GM23248 (cell line): Measurements from ENCODE around the gene BAHD1. TPM values are rescaled to one million over a fixed set of nuclear protein-coding genes. Genes with fewer than 3 reads are reported as not detected.
A peak's percentile ranks its signal among the peaks of the same experiment; 100 is the strongest.

ENCODE experiments used
- DNase-seq: peaks from one replicate; pipeline ENCODE4 v3.0.0-alpha.2; 2015
- H2AFZ ChIP-seq: fragments of 200-600 bp; sonication (generic); 2 replicates; pipeline ENCODE4 v1.6.1; 2016; ENCODE audit warnings: antibody characterized with exemption
- H3F3A ChIP-seq: fragments of 200-600 bp; sonication (generic); 2 replicates; pipeline ENCODE4 v1.6.1; 2016; ENCODE audit warnings: mild to moderate bottlenecking, antibody characterized with exemption, mixed run types; ENCODE audit not compliant: insufficient read depth
- H3K27ac ChIP-seq: fragments of 200-600 bp; sonication (generic); 2 replicates; pipeline ENCODE4 v1.5.1; 2016; ENCODE audit warnings: mild to moderate bottlenecking
- H3K27me3 ChIP-seq: fragments of 200-600 bp; sonication (generic); replicated peaks from 2 replicates; pipeline ENCODE4 v1.6.1; 2016; ENCODE audit warnings: mild to moderate bottlenecking; ENCODE audit not compliant: insufficient read depth
- H3K36me3 ChIP-seq: fragments of 200-600 bp; sonication (generic); 2 replicates; pipeline ENCODE4 v1.6.1; 2016; ENCODE audit warnings: low read depth, mild to moderate bottlenecking
- H3K4me1 ChIP-seq: fragments of 200-600 bp; sonication (generic); 2 replicates; pipeline ENCODE4 v1.6.1; 2016; ENCODE audit warnings: mild to moderate bottlenecking; ENCODE audit not compliant: insufficient read depth
- H3K4me2 ChIP-seq: fragments of 200-600 bp; sonication (generic); one replicate; pipeline ENCODE4 v1.6.1; 2016; ENCODE audit warnings: mild to moderate bottlenecking; ENCODE audit not compliant: unreplicated experiment
- H3K4me3 ChIP-seq: fragments of 200-600 bp; sonication (generic); 2 replicates; pipeline ENCODE4 v1.5.1; 2016; ENCODE audit warnings: mild to moderate bottlenecking
- H3K79me2 ChIP-seq: fragments of 200-600 bp; sonication (generic); 2 replicates; pipeline ENCODE4 v1.6.1; 2016; ENCODE audit warnings: mild to moderate bottlenecking; ENCODE audit not compliant: insufficient read depth
- H3K9ac ChIP-seq: fragments of 200-600 bp; sonication (generic); 2 replicates; pipeline ENCODE4 v1.6.1; 2016; ENCODE audit warnings: mild to moderate bottlenecking
- H3K9me2 ChIP-seq: fragments of 200-600 bp; sonication (generic); 2 replicates; pipeline ENCODE4 v1.6.1; 2016; ENCODE audit warnings: mixed run types, mild to moderate bottlenecking, moderate library complexity; ENCODE audit not compliant: insufficient read depth
- H3K9me3 ChIP-seq: fragments of 200-600 bp; sonication (generic); one replicate; pipeline ENCODE4 v1.6.1; 2017; ENCODE audit warnings: low read depth
- H4K20me1 ChIP-seq: fragments of 200-600 bp; sonication (generic); 2 replicates; pipeline ENCODE4 v1.6.0; 2016; ENCODE audit not compliant: insufficient read depth
- EZH2 ChIP-seq: fragments of 200-600 bp; sonication (generic); IDR thresholded peaks from 2 replicates; pipeline ENCODE4 v1.6.1; 2018; ENCODE audit warnings: antibody characterized with exemption, mild to moderate bottlenecking; ENCODE audit not compliant: insufficient read depth, poor library complexity, severe bottlenecking
- EZH2phosphoT487 ChIP-seq: fragments of 200-600 bp; sonication (generic); IDR thresholded peaks from 2 replicates; pipeline ENCODE4 v1.6.1; 2018; ENCODE audit warnings: antibody characterized with exemption, moderate library complexity, mild to moderate bottlenecking, low read depth; ENCODE audit not compliant: insufficient read depth
- WGBS, 2 experiments: methylation state at CpG; one replicate each; pipeline ENCODE4 v1.1.6; 2015 to 2017; ENCODE audit warnings: low lambda C conversion rate in 2 of 2, low coverage in 1 of 2; ENCODE audit errors: missing lambda C conversion rate in 2 of 2; 5-methylcytosine and 5-hydroxymethylcytosine counted together
- in situ Hi-C: fragments of 300-500 bp; cut with MboI; formaldehyde crosslinking; loops from 2 replicates; pipeline ENCODE4 v1.15.0; 2020
- polyA plus RNA-seq: library from polyadenylated mRNA; unstranded; fragments of >200 nt; fragmentation: Nextera tagmentation; extraction: Ambion mirVana; gene quantifications from 2 replicates; pipeline ENCODE4 v1.2.1, GENCODE V29; 2016
- total RNA-seq: library from RNA; depleted of rRNA; stranded (reverse); fragments of >200 nt; shearing (Covaris generic); gene quantifications from 2 replicates; pipeline ENCODE4 v1.2.3, GENCODE V29; 2014

The BAHD1 gene
- total and polyA plus RNA-seq, 2 experiments from 2014 or later, result 2.3 to 10.3 TPM

GRCh38 chr15:40495516-40495915, 54.8 kb downstream of the BAHD1 start:
- no peaks in the 10 kb centered on the region for H3K9me2 ChIP-seq
- no peak overlapping the region for H3K4me2 ChIP-seq
- H3K27ac ChIP-seq, result no peak overlapping the region
- in situ Hi-C loops, result no loop called here
- no peak overlapping the region for H2AFZ ChIP-seq
- H3K79me2 ChIP-seq, result no peaks in the 10 kb centered on the region
- H3K27me3 ChIP-seq, result no peaks in the 10 kb centered on the region
- TF ChIP-seq EZH2phosphoT487 (no peak), EZH2 (no peak)
- H3K4me1 ChIP-seq, result 0 out of 2 replicates have a peak, but pooled peaks cover under 1% of the 10 kb centered on the region
- no peak overlapping the region for H3K9ac ChIP-seq
- no peak overlapping the region for H3K4me3 ChIP-seq
- H3K9me3 ChIP-seq, result no peaks in the 10 kb centered on the region
- WGBS, 2 experiments, result 93 to 97% methylated on average over 2 of the region's 2 CpGs
- H3K36me3 ChIP-seq, result no peaks in the 10 kb centered on the region
- no peaks in the 10 kb centered on the region for H3F3A ChIP-seq
- H4K20me1 ChIP-seq, result no peaks in the 10 kb centered on the region
- DNase-seq, result peak; percentile 20

GRCh38 chr15:40498418-40498817, 57.7 kb downstream of the BAHD1 start:
- Histone ChIP-seq H3K9ac (no peak overlapping the region), H3K79me2 (no peaks in the 10 kb centered on the region), H3K4me2 (no peak overlapping the region), H3K9me3 (no peaks in the 10 kb centered on the region), H3K27ac (no peak overlapping the region), H3K4me1 (peaks cover 9% of the 10 kb centered on the region), H2AFZ (no peak overlapping the region), H3F3A (peaks cover 4% of the 10 kb centered on the region; the same call in 1 of the 2 replicates), H3K27me3 (no peaks in the 10 kb centered on the region), H3K9me2 (no peaks in the 10 kb centered on the region), H3K4me3 (no peak overlapping the region), H4K20me1 (no peaks in the 10 kb centered on the region), H3K36me3 (no peaks in the 10 kb centered on the region)
- in situ Hi-C loops, result no loop called here
- TF ChIP-seq EZH2phosphoT487 (no peak), EZH2 (no peak)
- peak; percentile 64 for DNase-seq
- WGBS, 2 experiments, result 22 to 23% methylated on average over 5 of the region's 5 CpGs

DNA sequence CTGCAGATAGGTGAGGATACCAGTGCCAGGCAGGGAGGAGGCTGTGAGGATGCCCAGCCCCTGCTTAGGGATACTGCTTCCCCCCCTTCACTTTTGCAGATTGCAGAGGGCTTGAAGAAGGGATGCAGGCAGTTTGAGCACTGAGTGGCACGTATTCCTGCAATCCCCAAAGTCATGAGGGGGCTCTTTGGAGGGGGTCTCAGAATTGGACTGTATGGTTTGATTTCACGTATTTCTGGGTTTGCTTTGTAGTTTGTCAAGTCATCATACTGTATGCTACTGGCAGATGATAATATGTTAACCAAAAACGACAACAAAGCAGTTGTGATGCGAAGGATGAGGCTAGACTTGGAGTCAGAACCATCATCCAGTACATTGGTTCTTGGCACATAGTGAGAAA, 58.1 kb downstream of the BAHD1 start:
- WGBS, 2 experiments, result 68 to 77% methylated on average over 4 of the region's 4 CpGs
- DNase-seq, result no peak
- in situ Hi-C loops, result no loop called here
- H4K20me1 ChIP-seq, result no peaks in the 10 kb centered on the region
- H3K4me2 ChIP-seq, result no peak overlapping the region
- H2AFZ ChIP-seq, result no peak overlapping the region
- no peak for TF ChIP-seq EZH2
- TF ChIP-seq EZH2phosphoT487, result no peak
- H3K4me1 ChIP-seq, result peaks cover 9% of the 10 kb centered on the region
- no peak overlapping the region for H3K4me3 ChIP-seq
- no peaks in the 10 kb centered on the region for H3K27me3 ChIP-seq
- H3K9ac ChIP-seq, result no peak overlapping the region
- no peaks in the 10 kb centered on the region for H3K79me2 ChIP-seq
- H3K27ac ChIP-seq, result no peak overlapping the region
- H3K9me3 ChIP-seq, result no peaks in the 10 kb centered on the region
- no peaks in the 10 kb centered on the region for H3K36me3 ChIP-seq
- H3F3A ChIP-seq, result peaks cover 4% of the 10 kb centered on the region; the same call in 1 of the 2 replicates
- no peaks in the 10 kb centered on the region for H3K9me2 ChIP-seq

DNA sequence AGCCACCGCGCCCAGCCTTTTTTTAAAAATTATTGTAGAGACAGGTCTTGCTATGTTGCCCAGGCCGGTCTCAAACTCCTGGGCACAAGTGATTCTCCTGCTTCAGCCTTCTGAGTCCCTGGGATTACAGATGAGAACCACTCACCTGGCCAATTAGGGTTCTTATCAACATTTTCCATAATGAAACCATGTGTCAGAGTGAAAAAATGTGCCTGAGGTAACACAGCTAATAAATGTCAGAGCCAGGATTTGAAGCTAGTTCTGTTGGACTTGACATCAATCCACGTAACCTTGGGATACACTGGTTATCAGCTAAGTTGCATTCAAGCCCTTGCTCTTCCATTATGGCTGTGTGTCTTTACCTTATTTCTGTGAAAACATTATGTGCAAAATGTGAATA, 59.2 kb downstream of the BAHD1 start:
- H3K4me2 ChIP-seq, result no peak overlapping the region
- H3K27me3 ChIP-seq, result no peaks in the 10 kb centered on the region
- H3K4me1 ChIP-seq, result peaks cover 9% of the 10 kb centered on the region
- no peaks in the 10 kb centered on the region for H3K9me3 ChIP-seq
- no peak overlapping the region for H3K4me3 ChIP-seq
- TF ChIP-seq EZH2phosphoT487 (no peak), EZH2 (no peak)
- H3K79me2 ChIP-seq, result no peaks in the 10 kb centered on the region
- no peak overlapping the region for H3K27ac ChIP-seq
- no peak for DNase-seq
- no peaks in the 10 kb centered on the region for H3K9me2 ChIP-seq
- 84 to 95% methylated on average over 4 of the region's 4 CpGs for WGBS, 2 experiments
- H4K20me1 ChIP-seq, result no peaks in the 10 kb centered on the region
- no peak overlapping the region for H3K9ac ChIP-seq
- peaks cover 4% of the 10 kb centered on the region; the same call in 1 of the 2 replicates for H3F3A ChIP-seq
- in situ Hi-C loops, result no loop called here
- H2AFZ ChIP-seq, result no peak overlapping the region
- H3K36me3 ChIP-seq, result no peaks in the 10 kb centered on the region
